Ramos (cell line): ENCODE data around the gene AFAP1.

ENCODE experiments used
- in situ Hi-C: fragments of 300-500 bp; cut with MboI; formaldehyde crosslinking; loops from one replicate; pipeline ENCODE4 v1.14.3; 2022; ENCODE audit warnings: low sequenced_read_pairs; ENCODE audit not compliant: unreplicated experiment

AFAP1 gene

DNA sequence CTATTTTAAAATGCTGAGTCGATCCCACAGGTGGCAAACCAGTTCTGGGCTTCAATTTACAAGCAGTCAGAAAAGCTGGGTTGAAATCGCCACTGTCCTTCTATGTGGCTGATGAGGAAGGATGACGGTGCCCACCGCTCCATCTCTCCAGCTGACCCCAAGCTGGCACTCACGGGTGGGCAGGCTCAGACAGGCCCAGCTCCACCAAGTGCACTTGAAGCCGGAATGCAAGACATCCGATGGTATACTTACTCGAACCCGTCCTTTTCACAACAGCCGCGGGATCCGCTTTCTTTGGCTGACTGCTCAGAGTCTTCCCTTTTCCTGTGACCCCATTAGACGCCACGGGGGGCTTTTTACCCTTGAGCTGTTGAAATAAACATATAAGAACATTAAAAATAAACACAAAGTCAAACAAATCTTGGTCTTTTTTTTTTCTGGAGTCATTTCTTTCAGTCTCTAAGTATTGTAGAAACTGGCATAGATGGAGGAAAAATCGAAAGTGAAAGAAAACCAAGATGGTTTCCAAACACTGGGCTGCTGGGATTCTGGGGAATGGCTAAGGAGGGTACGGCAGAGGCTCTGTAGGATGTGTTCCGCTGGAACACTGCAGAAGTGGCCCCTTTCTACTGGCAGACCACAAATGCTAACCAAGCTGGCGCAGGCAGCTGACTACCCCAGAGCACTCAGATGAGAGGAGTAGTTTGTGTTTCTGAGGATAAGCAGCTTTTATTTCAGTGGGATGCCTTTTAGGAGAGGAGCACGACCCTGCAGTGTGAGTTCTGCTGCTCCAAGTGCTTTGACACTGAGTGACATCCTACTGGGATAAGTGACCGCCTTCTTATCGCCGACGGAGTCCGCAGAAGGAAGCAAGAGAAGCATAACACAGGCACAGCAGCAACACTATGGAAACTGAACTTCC lies 160.9 kb downstream of the AFAP1 start:
- in situ Hi-C loops, result no loop called here

DNA sequence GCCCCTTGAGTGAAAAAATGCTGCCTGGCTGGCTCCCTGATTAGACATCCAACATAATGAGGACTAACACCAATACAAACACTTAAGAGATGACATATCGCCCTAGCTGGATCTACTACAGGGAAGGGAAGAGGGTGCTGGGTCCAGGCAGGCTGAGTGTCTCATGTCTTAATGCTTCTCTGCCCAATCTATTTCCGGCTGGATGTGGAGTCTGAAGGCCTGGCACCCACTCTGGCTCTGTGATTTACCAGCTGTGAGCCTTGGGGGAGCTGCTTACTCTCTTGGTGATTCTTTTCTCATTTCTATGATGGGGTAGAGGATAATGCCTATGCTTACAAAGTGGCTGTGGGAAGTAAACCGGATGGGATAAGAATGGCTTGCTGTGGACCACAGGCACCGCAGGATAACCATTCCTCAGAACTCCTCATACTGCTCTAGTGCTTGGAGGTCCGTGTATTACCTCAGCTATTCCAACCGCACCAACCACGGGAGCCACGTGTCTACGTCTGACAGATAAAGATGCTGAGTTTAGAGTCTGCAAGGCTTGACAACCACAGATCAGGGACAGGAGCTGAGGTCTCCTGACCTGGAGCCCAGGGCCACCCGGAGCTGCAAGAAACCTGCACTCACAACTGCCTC lies 161.7 kb downstream of the AFAP1 start:
- in situ Hi-C loops, result no loop called here

- in situ Hi-C loops, result no loop called here
Measured at GRCh38 chr4:7777017-7777710, 162.5 kb downstream of the AFAP1 start.

DNA sequence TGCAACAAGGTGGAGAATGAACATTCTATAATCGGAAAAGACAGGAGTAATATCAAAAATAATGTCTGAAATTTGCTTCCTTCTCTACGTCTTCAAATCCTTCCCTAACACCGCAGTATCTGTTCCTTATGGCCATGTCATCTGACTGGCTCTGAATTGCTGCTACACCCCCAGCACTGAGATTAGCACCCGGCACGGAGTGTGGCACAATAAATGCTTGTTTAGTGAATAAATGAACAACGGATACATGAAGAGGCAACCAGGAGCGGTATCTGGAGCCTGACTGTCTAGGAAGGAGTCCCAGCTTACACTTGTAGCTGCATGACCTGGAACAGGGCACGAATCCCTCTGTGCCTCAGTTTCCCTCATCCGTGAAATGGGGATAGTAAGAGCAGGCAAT lies 164.3 kb downstream of the AFAP1 start:
- in situ Hi-C loops, result no loop called here

GRCh38 chr4:7774301-7775294 lies 165.1 kb downstream of the AFAP1 start:
- in situ Hi-C loops, result no loop called here

GRCh38 chr4:7773401-7774180 lies 166.1 kb downstream of the AFAP1 start:
- in situ Hi-C loops, result no loop called here

GRCh38 chr4:7772711-7773385 lies 166.8 kb downstream of the AFAP1 start:
- in situ Hi-C loops, result no loop called here

DNA sequence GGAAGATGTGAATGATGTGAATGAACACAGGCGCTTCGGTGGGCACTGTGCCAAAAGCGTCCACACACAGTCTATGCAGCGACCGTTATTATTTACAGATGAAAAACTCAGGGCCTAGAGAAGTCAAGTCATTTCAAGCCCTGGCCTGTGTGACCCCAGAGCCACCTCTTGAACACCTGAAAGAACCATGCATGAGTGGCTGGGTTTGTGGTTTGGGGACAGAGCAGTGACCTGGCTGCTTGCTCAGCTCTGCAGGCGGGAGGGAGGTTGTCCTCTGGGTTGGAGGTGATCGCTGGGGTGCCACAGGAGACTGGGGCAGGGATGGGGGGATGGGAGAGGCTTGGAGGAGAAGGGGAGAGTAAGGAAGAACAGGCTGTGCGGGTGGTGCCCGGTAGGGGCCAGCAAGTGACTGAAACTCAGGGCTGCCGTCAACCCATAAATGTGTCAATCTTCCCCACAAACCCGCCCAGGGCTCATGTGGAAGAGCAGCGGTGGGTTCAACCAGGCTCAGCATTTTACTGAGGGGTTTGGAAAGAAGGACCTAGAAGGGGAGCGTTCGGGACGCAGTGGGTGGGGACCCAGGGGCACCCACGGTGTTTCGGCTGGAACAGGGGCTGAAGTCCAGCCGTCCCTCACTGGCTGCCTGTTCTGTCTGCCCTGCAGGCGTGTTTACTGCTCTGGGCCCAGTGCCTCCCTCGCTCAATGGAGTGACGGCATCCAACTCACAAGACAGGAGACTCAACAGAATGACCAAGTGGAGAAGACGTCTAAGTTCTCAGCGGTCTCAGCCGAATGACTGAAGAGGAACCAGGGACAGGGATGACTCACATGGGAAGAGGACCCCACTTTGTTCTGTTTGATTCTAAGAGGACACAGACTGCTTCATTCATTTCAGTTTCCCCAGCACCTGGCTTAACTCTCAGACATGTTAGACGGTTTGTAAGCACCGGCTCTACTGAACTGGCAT lies 167.8 kb downstream of the AFAP1 start:
- in situ Hi-C loops, result no loop called here

DNA sequence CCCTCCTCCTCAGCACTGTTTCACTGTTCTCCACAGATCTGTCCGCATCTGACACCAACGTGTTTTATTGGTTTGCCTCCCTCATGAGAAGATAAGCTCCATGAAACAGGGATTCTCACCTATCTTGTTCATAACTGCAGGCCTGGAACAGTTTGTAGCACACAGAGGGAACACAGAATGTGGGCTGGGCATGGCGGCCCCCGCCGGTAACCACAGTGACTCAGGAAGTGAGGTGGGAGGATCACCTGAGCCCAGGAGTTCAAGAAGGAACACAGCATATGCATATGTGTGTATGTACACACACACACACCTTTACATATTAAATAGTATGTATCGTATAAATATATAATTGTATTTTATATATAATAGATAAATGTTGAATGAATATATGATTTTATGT lies 168.6 kb downstream of the AFAP1 start:
- in situ Hi-C loops, result no loop called here

GRCh38 chr4:7770224-7771050 lies 169.2 kb downstream of the AFAP1 start:
- in situ Hi-C loops, result no loop called here

- in situ Hi-C loops, result no loop called here
Measured at GRCh38 chr4:7769396-7770223, 170.1 kb downstream of the AFAP1 start.

DNA sequence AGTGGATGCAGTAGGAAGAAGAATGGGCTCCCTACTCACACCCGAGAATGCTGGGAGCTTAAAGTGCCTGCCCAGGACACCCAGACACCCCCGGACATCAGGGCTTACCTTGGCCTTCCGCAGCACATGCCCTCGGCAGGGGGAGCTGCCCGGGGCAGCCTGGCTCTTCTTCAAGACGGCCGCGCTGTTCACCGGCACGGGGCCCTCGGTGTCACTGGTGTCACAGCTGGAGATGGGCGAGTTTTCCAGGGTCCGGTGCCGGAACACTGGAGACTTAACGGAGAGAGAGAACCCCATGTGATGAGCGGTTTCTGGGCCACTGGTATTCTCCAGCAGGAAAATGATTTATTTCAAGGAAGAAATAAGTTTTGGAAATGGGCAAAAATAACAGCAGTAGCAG lies 170.9 kb downstream of the AFAP1 start:
- in situ Hi-C loops, result no loop called here

DNA sequence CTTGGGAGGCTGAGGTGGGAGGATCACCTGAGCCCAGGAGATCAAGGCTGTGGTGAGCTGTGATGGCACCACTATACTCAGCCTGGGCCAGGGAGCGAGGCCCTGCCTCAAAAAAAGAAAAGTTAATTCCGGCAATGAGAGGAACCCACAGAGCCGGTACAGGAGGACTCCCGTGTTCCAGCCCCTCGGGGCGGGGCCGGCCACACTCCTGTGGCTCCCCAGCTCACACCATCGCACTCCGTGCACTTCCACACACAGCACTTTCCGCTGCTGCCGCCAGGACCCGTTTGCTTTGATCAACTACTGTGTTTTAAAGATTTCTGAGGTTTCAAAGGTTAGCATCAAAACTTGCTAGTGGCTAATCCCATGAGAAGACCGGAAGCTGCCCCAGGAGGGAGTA lies 171.7 kb downstream of the AFAP1 start:
- in situ Hi-C loops, result no loop called here

DNA sequence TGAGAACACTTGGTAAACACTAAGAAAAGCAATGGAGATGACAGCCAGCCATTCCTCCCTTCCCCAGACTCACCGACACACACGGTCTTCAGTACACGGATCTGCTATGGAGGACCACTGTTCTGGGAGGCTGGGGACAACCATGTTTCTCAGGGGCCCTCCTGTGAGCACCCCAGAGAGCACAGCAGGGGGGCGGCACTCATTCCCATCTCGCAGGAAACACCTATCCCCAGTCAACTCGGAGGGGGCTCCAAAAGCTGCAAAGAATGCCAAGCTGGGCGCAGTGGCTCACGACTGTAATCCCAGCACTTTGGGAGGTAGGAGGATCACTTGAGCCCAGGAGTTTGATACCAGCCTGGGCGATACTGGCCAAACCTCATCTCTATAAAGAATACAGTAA lies 172.1 kb downstream of the AFAP1 start:
- in situ Hi-C loops, result no loop called here

DNA sequence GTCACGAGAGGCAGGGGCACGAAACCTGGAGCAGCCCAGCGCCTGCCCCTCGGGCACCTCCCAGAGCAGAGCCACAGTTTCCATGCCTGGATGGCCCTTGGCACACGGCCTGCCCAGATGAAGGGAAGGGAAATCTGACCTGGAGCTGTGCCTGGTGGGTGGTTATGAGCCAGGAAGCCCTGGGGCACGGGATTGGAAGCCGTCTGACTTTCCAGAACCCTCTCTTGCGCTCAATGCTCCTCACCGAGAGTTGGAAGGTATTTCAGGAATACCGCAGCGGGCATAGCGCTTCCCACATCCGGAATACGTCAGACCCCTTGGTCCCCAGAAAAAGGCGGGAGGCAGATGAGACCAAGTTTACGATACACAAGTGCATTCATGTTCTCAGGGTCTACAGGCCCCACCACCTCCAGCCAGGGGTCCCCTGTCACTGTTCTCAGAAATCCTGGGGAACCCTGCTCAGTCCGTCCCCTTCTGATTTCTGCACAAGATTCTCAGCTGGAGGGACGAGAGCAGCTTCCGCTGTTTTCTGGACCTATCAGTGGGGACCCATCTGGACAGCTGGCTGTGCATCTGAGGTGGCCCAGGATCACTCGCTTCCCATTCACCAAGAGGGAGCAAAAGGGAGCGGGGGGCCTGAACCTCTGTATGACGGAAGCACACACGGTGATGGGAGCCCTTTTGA lies 172.9 kb downstream of the AFAP1 start:
- in situ Hi-C loops, result no loop called here
